ENCODE measurements around the gene GLT1D1.
"Not testable (repeated sequence)": the region's sequence is repeated elsewhere in the genome, so short reads cannot be mapped to it uniquely, and the experiment has no call there.

GLT1D1 gene

GRCh38 chr12:128852885-128853599 is at the start of gene GLT1D1:
TSS of gene GLT1D1 (plus strand) at chr12:128853478. CDS start at chr12:128853582, 104 bp downstream.
- no peaks in the 10 kb centered on the region for H3K36me3 ChIP-seq (ENCODE audit: insufficient read depth, low read length)
- H3K9ac ChIP-seq (ENCODE audit: low read depth, low read length), result peak within 1 kb of the TSS; percentile 80
- peaks cover 4% of the 10 kb centered on the region; the same call in 1 of the 2 replicates for H3K4me1 ChIP-seq (ENCODE audit: insufficient read depth, low read length)
- no peaks in the 10 kb centered on the region for H3K9me3 ChIP-seq (ENCODE audit: control insufficient read depth, insufficient read depth, low read length)

DNA sequence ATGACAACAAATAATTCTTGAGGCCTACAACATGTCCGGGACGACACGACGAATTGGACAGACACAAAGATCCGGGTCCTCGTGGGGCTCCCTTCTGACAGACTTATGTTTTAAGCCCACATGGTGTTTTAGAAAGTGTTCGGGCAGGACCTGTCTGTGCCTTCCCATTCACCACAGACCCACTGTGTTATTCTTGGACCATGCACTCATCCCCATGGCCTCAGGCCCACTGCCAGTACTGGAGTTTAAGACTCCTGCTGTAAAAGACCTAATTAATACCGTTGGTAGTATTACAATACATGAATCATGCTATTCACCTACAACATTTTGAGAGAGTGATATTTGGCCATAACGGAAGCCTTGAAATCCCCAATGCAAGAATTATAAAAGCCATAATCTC is 49.5 kb upstream of the GLT1D1 start:
- H3K9ac ChIP-seq (ENCODE audit: low read depth, low read length), result no peak overlapping the region
- no peaks in the 10 kb centered on the region for H3K4me1 ChIP-seq (ENCODE audit: insufficient read depth, low read length)
- H3K9me3 ChIP-seq (ENCODE audit: control insufficient read depth, insufficient read depth, low read length), result no peaks in the 10 kb centered on the region
- peaks cover 22% of the 10 kb centered on the region for H3K36me3 ChIP-seq (ENCODE audit: insufficient read depth, low read length)

DNA sequence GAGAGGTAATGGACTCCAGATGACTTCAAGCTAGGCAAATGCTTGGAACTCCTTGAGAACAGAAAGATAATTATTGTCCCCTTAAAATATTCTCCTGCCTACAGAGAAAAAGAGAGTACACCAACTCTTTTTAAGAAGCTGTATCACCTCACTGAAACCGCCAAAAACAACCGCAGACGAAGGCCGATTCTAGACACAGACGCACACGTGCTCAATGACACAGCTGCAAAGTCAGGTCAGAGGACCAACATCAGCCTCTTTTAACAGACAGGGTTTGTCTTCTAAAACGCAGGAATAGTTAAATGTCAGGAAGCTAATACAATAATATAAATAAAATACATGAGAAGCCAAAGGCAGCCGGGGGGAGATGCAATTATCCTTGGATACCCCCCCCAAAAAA is 48.5 kb upstream of the GLT1D1 start:
- no peak overlapping the region for H3K9ac ChIP-seq (ENCODE audit: low read depth, low read length)
- H3K4me1 ChIP-seq (ENCODE audit: insufficient read depth, low read length), result no peaks in the 10 kb centered on the region
- H3K36me3 ChIP-seq (ENCODE audit: insufficient read depth, low read length), result peaks cover 24% of the 10 kb centered on the region
- no peaks in the 10 kb centered on the region for H3K9me3 ChIP-seq (ENCODE audit: control insufficient read depth, insufficient read depth, low read length)

DNA sequence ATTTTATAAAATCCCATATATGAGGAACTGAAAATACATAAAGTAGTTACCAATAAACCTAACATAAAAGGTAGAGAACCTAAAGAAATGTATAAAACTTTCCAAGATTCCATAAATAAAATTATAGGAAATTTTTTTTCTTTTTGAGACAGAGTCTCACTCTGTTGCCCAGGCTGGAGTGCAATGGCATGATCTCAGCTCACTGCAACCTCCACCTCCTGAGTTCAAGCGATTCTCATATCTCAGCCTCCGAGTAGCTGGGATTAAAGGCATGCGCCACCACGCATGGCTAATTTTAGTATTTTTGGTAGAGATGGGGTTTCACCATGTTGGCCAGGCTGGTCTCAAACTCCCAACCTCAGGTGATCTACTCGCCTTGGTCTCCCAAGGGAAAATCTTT is 47.9 kb upstream of the GLT1D1 start:
- not testable (repeated sequence) for H3K4me1 ChIP-seq (ENCODE audit: insufficient read depth, low read length); H3K9me3 ChIP-seq (ENCODE audit: control insufficient read depth, insufficient read depth, low read length); H3K9ac ChIP-seq (ENCODE audit: low read depth, low read length)
- peaks cover 24% of the 10 kb centered on the region for H3K36me3 ChIP-seq (ENCODE audit: insufficient read depth, low read length)

DNA sequence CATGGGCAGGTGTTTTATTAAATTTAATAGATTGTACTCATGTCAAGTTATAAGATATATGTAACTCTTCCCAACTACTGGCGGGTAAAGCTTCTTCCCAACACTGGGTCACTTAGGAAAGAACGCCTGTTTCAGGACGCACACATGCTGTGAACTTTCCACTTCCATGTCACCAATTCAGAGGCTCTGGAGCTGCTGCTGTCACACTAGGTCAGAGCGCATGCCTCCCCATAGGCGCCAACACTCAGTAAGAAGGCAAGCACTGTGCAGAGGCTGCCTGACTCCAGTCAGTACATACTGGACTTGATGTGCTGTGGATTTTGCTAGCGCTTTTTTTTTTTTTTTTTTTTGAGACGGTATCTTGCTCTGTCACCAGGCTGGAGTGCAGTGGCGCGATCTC is 46.7 kb upstream of the GLT1D1 start:
- Histone ChIP-seq H3K4me1 (ENCODE audit: insufficient read depth, low read length) (no peaks in the 10 kb centered on the region), H3K9ac (ENCODE audit: low read depth, low read length) (no peak overlapping the region), H3K36me3 (ENCODE audit: insufficient read depth, low read length) (peaks cover 20% of the 10 kb centered on the region), H3K9me3 (ENCODE audit: control insufficient read depth, insufficient read depth, low read length) (no peaks in the 10 kb centered on the region)

- Histone ChIP-seq H3K9ac (ENCODE audit: low read depth, low read length) (no peak overlapping the region), H3K36me3 (ENCODE audit: insufficient read depth, low read length) (peaks cover 20% of the 10 kb centered on the region), H3K4me1 (ENCODE audit: insufficient read depth, low read length) (no peaks in the 10 kb centered on the region), H3K9me3 (ENCODE audit: control insufficient read depth, insufficient read depth, low read length) (no peaks in the 10 kb centered on the region)
Measured at GRCh38 chr12:128807161-128807724, 46.0 kb upstream of the GLT1D1 start.

DNA sequence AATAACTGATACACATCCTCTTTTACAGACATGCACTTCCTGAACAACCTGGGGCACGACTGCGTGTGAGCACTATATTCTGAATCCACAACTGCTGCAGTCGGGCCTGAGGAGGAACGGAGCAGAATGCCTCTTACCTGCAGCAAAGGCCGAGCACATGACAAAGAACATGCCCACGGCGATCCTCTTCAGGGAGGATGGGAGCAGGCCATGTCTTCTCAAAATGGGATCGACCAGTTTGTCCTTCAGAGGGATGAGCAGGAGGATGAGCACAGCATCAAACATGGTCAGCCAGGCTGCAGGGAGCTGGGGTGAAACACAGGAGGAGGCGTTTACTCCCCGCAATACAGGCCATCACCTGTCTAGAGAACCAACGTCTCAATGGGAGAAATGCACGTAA is 44.6 kb upstream of the GLT1D1 start:
- Histone ChIP-seq H3K4me1 (ENCODE audit: insufficient read depth, low read length) (no peaks in the 10 kb centered on the region), H3K9ac (ENCODE audit: low read depth, low read length) (no peak overlapping the region), H3K36me3 (ENCODE audit: insufficient read depth, low read length) (peaks cover 20% of the 10 kb centered on the region), H3K9me3 (ENCODE audit: control insufficient read depth, insufficient read depth, low read length) (no peaks in the 10 kb centered on the region)

DNA sequence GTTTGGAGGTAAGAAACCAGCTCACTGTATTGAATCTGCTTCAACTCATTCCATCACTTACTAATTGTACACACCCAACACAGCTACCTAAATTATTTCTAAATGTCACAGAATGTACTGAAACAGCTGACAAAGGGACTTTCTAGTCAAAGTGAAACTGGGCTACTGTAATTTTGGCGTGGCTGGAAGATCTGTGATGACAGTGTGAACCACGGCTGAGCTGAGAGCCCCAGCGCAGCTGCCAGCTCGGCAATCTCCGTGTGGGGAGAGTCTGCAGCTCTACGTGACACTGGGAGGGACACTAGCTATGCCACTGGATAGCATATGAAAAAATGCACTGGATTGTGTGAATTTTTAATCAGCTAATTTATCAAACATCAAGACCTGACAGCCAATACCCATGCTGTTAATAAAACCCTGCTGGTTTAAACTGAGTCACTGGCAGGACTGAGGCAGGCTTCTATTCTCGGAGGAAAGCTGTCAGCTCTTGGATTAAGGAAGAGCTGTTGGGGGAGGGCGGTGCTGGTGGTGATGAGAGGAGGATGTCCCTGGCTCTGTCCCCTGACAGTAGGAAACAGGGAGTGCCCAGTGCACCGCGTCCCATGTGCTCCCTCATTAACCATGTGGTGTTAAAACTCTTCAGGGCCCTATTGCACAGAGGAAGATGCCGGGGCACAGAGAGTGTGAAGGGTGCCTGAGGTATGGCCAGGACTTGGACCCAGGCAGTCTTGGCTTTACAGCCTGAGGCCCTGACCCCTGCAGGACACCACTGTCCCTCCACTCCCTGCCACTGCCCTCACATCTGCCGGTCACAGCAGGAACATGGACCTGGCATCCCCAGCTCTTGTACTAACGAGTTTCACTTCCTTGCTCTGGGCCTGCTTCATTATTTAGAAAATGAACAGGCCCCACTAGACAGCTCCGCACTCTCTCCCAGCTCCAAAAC is 42.8 kb upstream of the GLT1D1 start:
- H3K9ac ChIP-seq (ENCODE audit: low read depth, low read length), result no peak overlapping the region
- no peaks in the 10 kb centered on the region for H3K9me3 ChIP-seq (ENCODE audit: control insufficient read depth, insufficient read depth, low read length)
- H3K36me3 ChIP-seq (ENCODE audit: insufficient read depth, low read length), result peaks cover 28% of the 10 kb centered on the region
- no peaks in the 10 kb centered on the region for H3K4me1 ChIP-seq (ENCODE audit: insufficient read depth, low read length)

DNA sequence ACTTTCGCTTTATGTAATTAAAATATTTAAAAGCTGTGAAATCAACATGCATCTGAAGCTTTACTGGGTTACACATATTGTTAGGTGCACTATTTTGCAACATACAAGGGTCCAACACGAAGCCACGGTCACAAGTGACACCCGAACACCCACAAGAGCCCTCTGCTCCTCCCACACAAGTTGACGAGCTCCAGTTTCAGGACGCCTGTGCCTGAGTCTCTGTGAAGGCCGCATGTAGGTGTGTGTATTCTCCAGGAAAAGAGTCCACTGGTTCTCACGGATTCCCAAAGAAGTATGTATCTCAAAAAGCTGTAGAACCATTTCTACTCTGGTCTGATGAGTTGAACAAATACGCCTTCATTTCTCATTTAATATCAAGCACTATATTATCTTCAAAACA is 41.5 kb upstream of the GLT1D1 start:
- Histone ChIP-seq H3K36me3 (ENCODE audit: insufficient read depth, low read length) (peaks cover 28% of the 10 kb centered on the region), H3K9ac (ENCODE audit: low read depth, low read length) (no peak overlapping the region)

GRCh38 chr12:128813392-128813791 is 39.9 kb upstream of the GLT1D1 start:
- Histone ChIP-seq H3K4me1 (ENCODE audit: insufficient read depth, low read length) (peaks cover 11% of the 10 kb centered on the region), H3K9ac (ENCODE audit: low read depth, low read length) (no peak overlapping the region), H3K9me3 (ENCODE audit: control insufficient read depth, insufficient read depth, low read length) (no peaks in the 10 kb centered on the region), H3K36me3 (ENCODE audit: insufficient read depth, low read length) (peaks cover 17% of the 10 kb centered on the region; the same call in 1 of the 2 replicates)

More for the DNA sequence above, 41.5 kb upstream of the GLT1D1 start:
- no peaks in the 10 kb centered on the region for H3K4me1 ChIP-seq (ENCODE audit: insufficient read depth, low read length)
- H3K9me3 ChIP-seq (ENCODE audit: control insufficient read depth, insufficient read depth, low read length), result no peaks in the 10 kb centered on the region

- H3K9ac ChIP-seq (ENCODE audit: low read depth, low read length), result no peak overlapping the region
- peaks cover 15% of the 10 kb centered on the region; the same call in 1 of the 2 replicates for H3K36me3 ChIP-seq (ENCODE audit: insufficient read depth, low read length)
- H3K4me1 ChIP-seq (ENCODE audit: insufficient read depth, low read length), result peaks cover 14% of the 10 kb centered on the region
- H3K9me3 ChIP-seq (ENCODE audit: control insufficient read depth, insufficient read depth, low read length), result no peaks in the 10 kb centered on the region
Measured at GRCh38 chr12:128813883-128814282, 39.4 kb upstream of the GLT1D1 start.

GRCh38 chr12:128814411-128815261 is 38.6 kb upstream of the GLT1D1 start:
- Histone ChIP-seq H3K9ac (ENCODE audit: low read depth, low read length) (no peak overlapping the region), H3K4me1 (ENCODE audit: insufficient read depth, low read length) (peaks cover 14% of the 10 kb centered on the region), H3K36me3 (ENCODE audit: insufficient read depth, low read length) (peaks cover 14% of the 10 kb centered on the region; the same call in 1 of the 2 replicates), H3K9me3 (ENCODE audit: control insufficient read depth, insufficient read depth, low read length) (no peaks in the 10 kb centered on the region)

GRCh38 chr12:128815779-128816642 is 37.3 kb upstream of the GLT1D1 start:
- H3K36me3 ChIP-seq (ENCODE audit: insufficient read depth, low read length), result peaks cover 12% of the 10 kb centered on the region; the same call in 1 of the 2 replicates
- no peak overlapping the region for H3K9ac ChIP-seq (ENCODE audit: low read depth, low read length)
- H3K9me3 ChIP-seq (ENCODE audit: control insufficient read depth, insufficient read depth, low read length), result no peaks in the 10 kb centered on the region
- H3K4me1 ChIP-seq (ENCODE audit: insufficient read depth, low read length), result peaks cover 20% of the 10 kb centered on the region
